SK-N-SH (cell line): ENCODE results near the gene TRAF7. TPM values are rescaled to one million over a fixed set of nuclear protein-coding genes. Genes with fewer than 3 reads are reported as not detected.
A peak's percentile ranks its signal among the peaks of the same experiment; 100 is the strongest.

Source experiments
- CTCF ChIA-PET: fragments of 300-600, 350-600 bp; formaldehyde crosslinking; extraction: SDS; loops from one replicate; lab custom pipeline; 2021; lab: Yijun Ruan, JAX
- POLR2A ChIA-PET: fragments of 350-600 bp; sonication (Branson Sonifier 250); formaldehyde crosslinking; extraction: SDS; loops from one replicate; lab custom pipeline; 2020; ENCODE audit warnings: antibody characterized with exemption, inconsistent platforms; lab: Yijun Ruan, JAX
- DNase-seq: peaks from one replicate; pipeline ENCODE4 v3.0.0; 2012
- H2AFZ ChIP-seq: fragments of 200-600 bp; sonication (generic); 2 replicates; pipeline ENCODE4 v1.8.1; 2016; ENCODE audit warnings: antibody characterized with exemption, mild to moderate bottlenecking, low read depth
- H3F3A ChIP-seq: fragments of 200-600 bp; sonication (generic); replicated peaks from 2 replicates; pipeline ENCODE3; 2016; ENCODE audit warnings: antibody characterized with exemption, mild to moderate bottlenecking; ENCODE audit not compliant: insufficient read depth
- H3K27ac ChIP-seq, 2 experiments: fragments of 200-500 bp in 1 of 2; fragments of 200-600 bp in 1 of 2; sonication (Bioruptor generic) in 1 of 2; sonication (generic), shearing (Covaris generic) in 1 of 2; 2 replicates each; pipeline versions ENCODE4 v1.5.1 to v1.6.1; 2014 to 2016; ENCODE audit warnings: low read depth in 2 of 2, inconsistent platforms in 1 of 2, low read length in 1 of 2, mild to moderate bottlenecking in 1 of 2, mixed read lengths in 1 of 2
- H3K27me3 ChIP-seq: fragments of 200-600 bp; sonication (generic), shearing (Covaris generic); 2 replicates; pipeline ENCODE4 v1.6.1; 2016; ENCODE audit warnings: mixed run types; ENCODE audit not compliant: insufficient read depth
- H3K36me3 ChIP-seq, 2 experiments: fragments of 200-500 bp in 1 of 2; fragments of 200-600 bp in 1 of 2; sonication (Bioruptor generic) in 1 of 2; sonication (generic) in 1 of 2; replicated peaks in 1 of 2; 2 replicates each; pipeline versions ENCODE3 to v1.5.1; 2014 to 2016; ENCODE audit warnings: low read length in 1 of 2, mild to moderate bottlenecking in 1 of 2; ENCODE audit not compliant: insufficient read depth in 2 of 2, control insufficient read depth in 1 of 2
- H3K4me1 ChIP-seq, 2 experiments: fragments of 200-500 bp in 1 of 2; fragments of 200-600 bp in 1 of 2; sonication (Bioruptor generic) in 1 of 2; sonication (generic), shearing (Covaris generic) in 1 of 2; 2 replicates each; pipeline versions ENCODE4 v1.5.1 to v1.6.1; 2014 to 2016; ENCODE audit warnings: low read depth in 1 of 2, low read length in 1 of 2, mixed run types in 1 of 2; ENCODE audit not compliant: insufficient read depth in 2 of 2, control insufficient read depth in 1 of 2
- H3K4me2 ChIP-seq: fragments of 200-600 bp; sonication (generic), shearing (Covaris generic); 2 replicates; pipeline ENCODE4 v1.6.1; 2017; ENCODE audit warnings: mixed run types
- H3K4me3 ChIP-seq, 2 experiments: fragments of 200-500 bp in 1 of 2; fragments of 200-600 bp in 1 of 2; sonication (Bioruptor generic) in 1 of 2; sonication (generic), shearing (Covaris generic) in 1 of 2; 2 replicates each; pipeline versions ENCODE4 v1.5.1 to v1.8.1; 2014 to 2016; ENCODE audit warnings: low read depth in 2 of 2, inconsistent platforms in 1 of 2, low read length in 1 of 2, mild to moderate bottlenecking in 1 of 2, mixed read lengths in 1 of 2, moderate library complexity in 1 of 2
- H3K79me2 ChIP-seq: fragments of 200-600 bp; sonication (generic); 2 replicates; pipeline ENCODE4 v1.8.1; 2017; ENCODE audit warnings: mild to moderate bottlenecking; ENCODE audit not compliant: insufficient read depth
- H3K9ac ChIP-seq: fragments of 200-600 bp; sonication (generic); 2 replicates; pipeline ENCODE4 v1.6.1; 2017; ENCODE audit warnings: mixed run types
- H3K9me2 ChIP-seq: fragments of 200-600 bp; sonication (generic); 2 replicates; pipeline ENCODE4 v1.6.1; 2017; ENCODE audit warnings: mixed run types
- H3K9me3 ChIP-seq: fragments of 200-600 bp; sonication (generic); 2 replicates; pipeline ENCODE4 v1.6.1; 2017; ENCODE audit warnings: mixed run types, mild to moderate bottlenecking, moderate library complexity
- H4K20me1 ChIP-seq: fragments of 200-600 bp; sonication (generic); 2 replicates; pipeline ENCODE4 v1.6.1; 2017; ENCODE audit warnings: mild to moderate bottlenecking, mixed run types; ENCODE audit not compliant: insufficient read depth
- JUND ChIP-seq: IDR thresholded peaks from 2 replicates; pipeline ENCODE4 v1.4.0; 2012
- RAD21 ChIP-seq: IDR thresholded peaks from 2 replicates; pipeline ENCODE4 v1.6.1; 2012; ENCODE audit warnings: mild to moderate bottlenecking, low read length
- RXRA ChIP-seq: IDR thresholded peaks from 2 replicates; pipeline ENCODE4 v1.4.0; 2012; ENCODE audit warnings: low read depth, mild to moderate bottlenecking, borderline replicate concordance
- ZBTB33 ChIP-seq: IDR thresholded peaks from 2 replicates; pipeline ENCODE4 v1.4.0; 2012; ENCODE audit warnings: low read depth, borderline replicate concordance
- WGBS: methylation state at CpG from one replicate; pipeline ENCODE4 v1.1.6; 2017; ENCODE audit warnings: low lambda C conversion rate; 5-methylcytosine and 5-hydroxymethylcytosine counted together
- polyA plus RNA-seq, 3 experiments: library from polyadenylated mRNA; depleted of rRNA; stranded (reverse); fragments of >200 nt; gene quantifications; 2 replicates each; pipeline ENCODE4 v1.2.3, GENCODE V29; 2012
- TF ChIP-seq, protein P1 (sequence below): fragments of 200-600 bp; sonication (generic); IDR thresholded peaks from 2 replicates; pipeline ENCODE4 v1.6.1; 2017; ENCODE audit warnings: antibody characterized with exemption, mild to moderate bottlenecking, moderate library complexity

Gene TRAF7
- polyA plus RNA-seq, 1 of the 3 experiments (the other 2 are of a cell fraction): 73.0 TPM

GRCh38 chr16:2178321-2179106, 22.9 kb downstream of the TRAF7 start:
- no peaks in the 10 kb centered on the region for H3K79me2 ChIP-seq
- no peaks in the 10 kb centered on the region for H3K9me2 ChIP-seq
- CTCF ChIA-PET: interaction anchor here (1.0 kb wide), 1 partner anchor 25 kb away, joined by 3 read pairs; no protein-coding TSS in a partner anchor
- no peaks in the 10 kb centered on the region for H3K27me3 ChIP-seq
- POLR2A ChIA-PET: no interaction called here
- H3K4me3 ChIP-seq: no peak overlapping the region
- H3F3A ChIP-seq: no peaks in the 10 kb centered on the region
- no peaks in the 10 kb centered on the region for H4K20me1 ChIP-seq
- H3K4me1 ChIP-seq: no peaks in the 10 kb centered on the region
- H2AFZ ChIP-seq: no peak overlapping the region
- no peak overlapping the region for H3K4me2 ChIP-seq
- no peak overlapping the region for H3K27ac ChIP-seq
- TF ChIP-seq, protein P1, sequence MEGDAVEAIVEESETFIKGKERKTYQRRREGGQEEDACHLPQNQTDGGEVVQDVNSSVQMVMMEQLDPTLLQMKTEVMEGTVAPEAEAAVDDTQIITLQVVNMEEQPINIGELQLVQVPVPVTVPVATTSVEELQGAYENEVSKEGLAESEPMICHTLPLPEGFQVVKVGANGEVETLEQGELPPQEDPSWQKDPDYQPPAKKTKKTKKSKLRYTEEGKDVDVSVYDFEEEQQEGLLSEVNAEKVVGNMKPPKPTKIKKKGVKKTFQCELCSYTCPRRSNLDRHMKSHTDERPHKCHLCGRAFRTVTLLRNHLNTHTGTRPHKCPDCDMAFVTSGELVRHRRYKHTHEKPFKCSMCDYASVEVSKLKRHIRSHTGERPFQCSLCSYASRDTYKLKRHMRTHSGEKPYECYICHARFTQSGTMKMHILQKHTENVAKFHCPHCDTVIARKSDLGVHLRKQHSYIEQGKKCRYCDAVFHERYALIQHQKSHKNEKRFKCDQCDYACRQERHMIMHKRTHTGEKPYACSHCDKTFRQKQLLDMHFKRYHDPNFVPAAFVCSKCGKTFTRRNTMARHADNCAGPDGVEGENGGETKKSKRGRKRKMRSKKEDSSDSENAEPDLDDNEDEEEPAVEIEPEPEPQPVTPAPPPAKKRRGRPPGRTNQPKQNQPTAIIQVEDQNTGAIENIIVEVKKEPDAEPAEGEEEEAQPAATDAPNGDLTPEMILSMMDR: no peak
- no peak for TF ChIP-seq RXRA
- no peaks in the 10 kb centered on the region for H3K9me3 ChIP-seq
- 90% methylated on average over 106 of the region's 106 CpGs for WGBS
- peaks cover 0 to 44% of the 10 kb centered on the region in 2 experiments for H3K36me3 ChIP-seq
- H3K9ac ChIP-seq: no peak overlapping the region
- peak; percentile 73 for DNase-seq

- H3F3A ChIP-seq: no peaks in the 10 kb centered on the region
- H3K4me1 ChIP-seq: no peaks in the 10 kb centered on the region
- CTCF ChIA-PET: interaction anchor here (2.1 kb wide), 1 partner anchor 16 kb away, joined by 5 read pairs; no protein-coding TSS in a partner anchor
- no peak overlapping the region for H3K9ac ChIP-seq
- H3K9me3 ChIP-seq: no peaks in the 10 kb centered on the region
- H3K27me3 ChIP-seq: no peaks in the 10 kb centered on the region
- WGBS: 98% methylated on average over 38 of the region's 50 CpGs
- H3K4me2 ChIP-seq: no peak overlapping the region
- H3K36me3 ChIP-seq: peaks cover 0 to 39% of the 10 kb centered on the region in 2 experiments
- no peaks in the 10 kb centered on the region for H3K79me2 ChIP-seq
- POLR2A ChIA-PET: no interaction called here
- no peaks in the 10 kb centered on the region for H3K9me2 ChIP-seq
- no peak for TF ChIP-seq RAD21
- no peak for TF ChIP-seq ZBTB33
- no peak for TF ChIP-seq JUND
- TF ChIP-seq, protein P1: no peak
- H4K20me1 ChIP-seq: no peaks in the 10 kb centered on the region
- no peak overlapping the region for H3K27ac ChIP-seq
- H2AFZ ChIP-seq: no peak overlapping the region
- DNase-seq: no peak
- no peak overlapping the region for H3K4me3 ChIP-seq
These were observed 23.5 kb downstream of the TRAF7 start for GRCh38 chr16:2179107-2179501.
